Panc1 (cell line): ENCODE data around the gene RCOR3.

ENCODE experiments used
- POLR2AphosphoS5 ChIP-seq: IDR thresholded peaks from 2 replicates; pipeline ENCODE4 v1.6.1; 2012; ENCODE audit warnings: mild to moderate bottlenecking, low read depth, low read length, moderate library complexity
- SIN3A ChIP-seq: IDR thresholded peaks from 2 replicates; pipeline ENCODE4 v1.6.1; 2012; ENCODE audit warnings: low read depth, mild to moderate bottlenecking, low read length, moderate library complexity, borderline replicate concordance; ENCODE audit not compliant: insufficient read depth
- TF ChIP-seq, protein P1 (sequence below): fragments of 450-650 bp; IDR thresholded peaks from 2 replicates; pipeline ENCODE4 v1.5.1; 2017; ENCODE audit warnings: mild to moderate bottlenecking
- TF ChIP-seq, protein P2 (sequence below), 2 experiments: IDR thresholded peaks; 2 replicates each; pipeline ENCODE4 v1.6.1; 2011 to 2012; ENCODE audit warnings: low read depth in 2 of 2, control low read depth in 1 of 2, low read length in 1 of 2, mild to moderate bottlenecking in 1 of 2, moderate library complexity in 1 of 2; ENCODE audit not compliant: insufficient read depth in 1 of 2

DNA sequence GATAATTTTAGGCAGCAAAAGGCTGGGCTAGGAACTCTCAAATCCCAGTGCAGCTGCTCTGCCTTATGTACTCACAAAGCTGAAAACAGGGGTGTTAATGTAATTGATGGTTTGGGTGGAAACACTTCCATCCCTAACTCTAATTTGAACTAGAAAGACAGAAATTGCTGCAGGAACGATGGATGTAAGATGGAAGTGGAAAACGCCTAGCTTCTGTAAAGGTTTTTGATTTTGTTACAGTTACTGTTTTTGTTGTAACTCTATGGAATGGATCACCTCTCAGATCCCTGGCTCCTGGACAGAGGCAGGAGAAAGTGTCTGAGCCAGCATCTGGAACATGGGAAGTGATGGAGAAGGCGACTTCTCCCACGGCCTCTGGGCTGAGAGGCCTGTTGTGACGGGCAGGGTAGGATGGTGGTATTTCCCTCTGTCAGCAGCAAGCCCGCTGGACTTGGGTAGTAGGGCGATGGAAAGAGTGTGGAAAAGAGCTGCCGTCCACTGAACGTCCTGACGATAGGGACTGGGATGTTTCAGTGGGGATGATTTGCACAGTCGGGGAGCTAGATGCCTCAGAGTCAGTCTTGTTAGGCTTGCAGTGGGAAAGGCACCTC is 69.0 kb downstream of the RCOR3 start:
- TF ChIP-seq POLR2AphosphoS5 (no peak), SIN3A (no peak)
- TF ChIP-seq, protein P1, sequence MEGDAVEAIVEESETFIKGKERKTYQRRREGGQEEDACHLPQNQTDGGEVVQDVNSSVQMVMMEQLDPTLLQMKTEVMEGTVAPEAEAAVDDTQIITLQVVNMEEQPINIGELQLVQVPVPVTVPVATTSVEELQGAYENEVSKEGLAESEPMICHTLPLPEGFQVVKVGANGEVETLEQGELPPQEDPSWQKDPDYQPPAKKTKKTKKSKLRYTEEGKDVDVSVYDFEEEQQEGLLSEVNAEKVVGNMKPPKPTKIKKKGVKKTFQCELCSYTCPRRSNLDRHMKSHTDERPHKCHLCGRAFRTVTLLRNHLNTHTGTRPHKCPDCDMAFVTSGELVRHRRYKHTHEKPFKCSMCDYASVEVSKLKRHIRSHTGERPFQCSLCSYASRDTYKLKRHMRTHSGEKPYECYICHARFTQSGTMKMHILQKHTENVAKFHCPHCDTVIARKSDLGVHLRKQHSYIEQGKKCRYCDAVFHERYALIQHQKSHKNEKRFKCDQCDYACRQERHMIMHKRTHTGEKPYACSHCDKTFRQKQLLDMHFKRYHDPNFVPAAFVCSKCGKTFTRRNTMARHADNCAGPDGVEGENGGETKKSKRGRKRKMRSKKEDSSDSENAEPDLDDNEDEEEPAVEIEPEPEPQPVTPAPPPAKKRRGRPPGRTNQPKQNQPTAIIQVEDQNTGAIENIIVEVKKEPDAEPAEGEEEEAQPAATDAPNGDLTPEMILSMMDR = no peak
- TF ChIP-seq, protein P2, sequence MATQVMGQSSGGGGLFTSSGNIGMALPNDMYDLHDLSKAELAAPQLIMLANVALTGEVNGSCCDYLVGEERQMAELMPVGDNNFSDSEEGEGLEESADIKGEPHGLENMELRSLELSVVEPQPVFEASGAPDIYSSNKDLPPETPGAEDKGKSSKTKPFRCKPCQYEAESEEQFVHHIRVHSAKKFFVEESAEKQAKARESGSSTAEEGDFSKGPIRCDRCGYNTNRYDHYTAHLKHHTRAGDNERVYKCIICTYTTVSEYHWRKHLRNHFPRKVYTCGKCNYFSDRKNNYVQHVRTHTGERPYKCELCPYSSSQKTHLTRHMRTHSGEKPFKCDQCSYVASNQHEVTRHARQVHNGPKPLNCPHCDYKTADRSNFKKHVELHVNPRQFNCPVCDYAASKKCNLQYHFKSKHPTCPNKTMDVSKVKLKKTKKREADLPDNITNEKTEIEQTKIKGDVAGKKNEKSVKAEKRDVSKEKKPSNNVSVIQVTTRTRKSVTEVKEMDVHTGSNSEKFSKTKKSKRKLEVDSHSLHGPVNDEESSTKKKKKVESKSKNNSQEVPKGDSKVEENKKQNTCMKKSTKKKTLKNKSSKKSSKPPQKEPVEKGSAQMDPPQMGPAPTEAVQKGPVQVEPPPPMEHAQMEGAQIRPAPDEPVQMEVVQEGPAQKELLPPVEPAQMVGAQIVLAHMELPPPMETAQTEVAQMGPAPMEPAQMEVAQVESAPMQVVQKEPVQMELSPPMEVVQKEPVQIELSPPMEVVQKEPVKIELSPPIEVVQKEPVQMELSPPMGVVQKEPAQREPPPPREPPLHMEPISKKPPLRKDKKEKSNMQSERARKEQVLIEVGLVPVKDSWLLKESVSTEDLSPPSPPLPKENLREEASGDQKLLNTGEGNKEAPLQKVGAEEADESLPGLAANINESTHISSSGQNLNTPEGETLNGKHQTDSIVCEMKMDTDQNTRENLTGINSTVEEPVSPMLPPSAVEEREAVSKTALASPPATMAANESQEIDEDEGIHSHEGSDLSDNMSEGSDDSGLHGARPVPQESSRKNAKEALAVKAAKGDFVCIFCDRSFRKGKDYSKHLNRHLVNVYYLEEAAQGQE (IDR thresholded peaks at IDR 0.05; ENCODE audit: insufficient read depth in 1 of 2, low read depth in 2 of 2, low read length in 1 of 2) = no peak
